HG02943 (cell line): Measurements from ENCODE around the gene PLPP2.
"Not testable (repeated sequence)": the region's sequence is repeated elsewhere in the genome, so short reads cannot be mapped to it uniquely, and the experiment has no call there.

Experiments
- ATAC-seq: cut with Tn5 transposase; IDR thresholded peaks from one replicate; pipeline ENCODE4 v1.9.1; 2021; ENCODE audit warnings: mild to moderate bottlenecking, low read depth, moderate library complexity; ENCODE audit not compliant: unreplicated experiment

The PLPP2 gene

GRCh38 chr19:277131-277530 lies 14.1 kb downstream of the PLPP2 start:
- no peak for ATAC-seq

- ATAC-seq, result no peak
Observed at GRCh38 chr19:275958-276646, 15.1 kb downstream of the PLPP2 start.

GRCh38 chr19:275000-275399 lies 16.2 kb downstream of the PLPP2 start:
- no peak for ATAC-seq

GRCh38 chr19:273393-273792 lies 17.8 kb downstream of the PLPP2 start:
- no peak for ATAC-seq

- no peak for ATAC-seq
Observed at GRCh38 chr19:271856-272255, 19.3 kb downstream of the PLPP2 start.

GRCh38 chr19:270766-271318 lies 20.4 kb downstream of the PLPP2 start:
- not testable (repeated sequence) for ATAC-seq

GRCh38 chr19:269241-269640 lies 22.0 kb downstream of the PLPP2 start:
- ATAC-seq, result no peak

GRCh38 chr19:262125-262524 lies 29.1 kb downstream of the PLPP2 start:
- ATAC-seq, result no peak

GRCh38 chr19:256804-257203 lies 34.4 kb downstream of the PLPP2 start:
- ATAC-seq, result not testable (repeated sequence)

GRCh38 chr19:252421-253186 lies 38.6 kb downstream of the PLPP2 start:
- ATAC-seq, result not testable (repeated sequence)

GRCh38 chr19:246551-246950 lies 44.7 kb downstream of the PLPP2 start:
- ATAC-seq, result no peak

- not testable (repeated sequence) for ATAC-seq
Observed at GRCh38 chr19:245900-246299, 45.3 kb downstream of the PLPP2 start.

GRCh38 chr19:245457-245856 lies 45.7 kb downstream of the PLPP2 start:
- no peak for ATAC-seq
